GM12878 (cell line): Measurements from ENCODE around the gene HCLS1. TPM values are rescaled to one million over a fixed set of nuclear protein-coding genes. Genes with fewer than 3 reads are reported as not detected.

Experiments used
- ATAC-seq: fragments of 200-7000 bp; cut with Tn5 transposase; 3 replicates; pipeline ENCODE4 v1.9.1; 2020; ENCODE audit warnings: mild to moderate bottlenecking, moderate library complexity
- BruUV-seq: library from RNA; stranded (reverse); fragments of 400-500 nt; replicated peaks from 2 replicates; lab custom pipeline; 2021; lab: Mats Ljungman, UMichigan
- CTCF ChIA-PET: fragments of 300-600 bp; sonication (Branson Sonifier 250); formaldehyde crosslinking; extraction: SDS; loops from one replicate; lab custom pipeline; 2021; ENCODE audit warnings: inconsistent platforms; lab: Yijun Ruan, JAX
- POLR2A ChIA-PET: fragments of 350-600 bp; formaldehyde crosslinking; extraction: SDS; loops from one replicate; lab custom pipeline; 2021; ENCODE audit warnings: inconsistent platforms; lab: Charles Lee
- RAD21 ChIA-PET: fragments of 300-600 bp; sonication (Branson Sonifier 250); formaldehyde crosslinking; loops from one replicate; lab custom pipeline; 2023; ENCODE audit warnings: antibody characterized with exemption; ENCODE audit not compliant: unreplicated experiment; lab: Charles Lee
- SMC1A ChIA-PET: fragments of 300-600 bp; sonication (Branson Sonifier 250); formaldehyde crosslinking; loops from one replicate; lab custom pipeline; 2023; ENCODE audit not compliant: unreplicated experiment, uncharacterized antibody; lab: Charles Lee
- DNase-seq: peaks from one replicate; pipeline ENCODE4 v3.0.0-alpha.2; 2011; ENCODE audit warnings: low read depth, low spot score
- FAIRE-seq: peaks from 3 replicates; lab custom pipeline; 2011; peaks lifted over from hg19 to GRCh38; lab: Jason Lieb, UNC
- H2AFZ ChIP-seq: 2 replicates; pipeline ENCODE4 v1.6.0; 2011; ENCODE audit warnings: low read depth, low read length, control low read depth; ENCODE audit not compliant: control insufficient read depth
- H3K27ac ChIP-seq: 2 replicates; pipeline ENCODE4 v1.5.1; 2011; ENCODE audit warnings: control low read depth; ENCODE audit not compliant: control insufficient read depth, insufficient read depth
- H3K27me3 ChIP-seq, 2 experiments: replicated peaks in 1 of 2; 2 replicates each; pipeline versions ENCODE4 v1.6.0 to v1.6.1; 2011; ENCODE audit warnings: low read length in 1 of 2; ENCODE audit not compliant: control insufficient read depth in 2 of 2, insufficient read depth in 2 of 2
- H3K36me3 ChIP-seq, 2 experiments: 2 replicates each; pipeline ENCODE4 v1.5.1; 2011; ENCODE audit warnings: low read length in 1 of 2; ENCODE audit not compliant: control insufficient read depth in 2 of 2, insufficient read depth in 2 of 2
- H3K4me1 ChIP-seq: 2 replicates; pipeline ENCODE4 v1.6.1; 2011; ENCODE audit warnings: mild to moderate bottlenecking, low read length, moderate library complexity, mixed read lengths; ENCODE audit not compliant: control insufficient read depth, insufficient read depth
- H3K4me2 ChIP-seq: 2 replicates; pipeline ENCODE4 v1.6.0; 2011; ENCODE audit warnings: control low read depth; ENCODE audit not compliant: control insufficient read depth, insufficient read depth
- H3K4me3 ChIP-seq: fragments of 200-600 bp; sonication (generic); 2 replicates; pipeline ENCODE4 v1.5.1; 2016
- H3K79me2 ChIP-seq: 2 replicates; pipeline ENCODE4 v1.6.0; 2011; ENCODE audit warnings: low read length; ENCODE audit not compliant: control insufficient read depth, insufficient read depth
- H3K9ac ChIP-seq: 2 replicates; pipeline ENCODE4 v1.8.0; 2011; ENCODE audit warnings: low read length, control low read depth, mixed read lengths; ENCODE audit not compliant: control insufficient read depth, insufficient read depth
- H3K9me3 ChIP-seq: replicated peaks from 3 replicates; pipeline ENCODE4 v1.5.1; 2011; ENCODE audit warnings: mild to moderate bottlenecking, low read length; ENCODE audit not compliant: control insufficient read depth, insufficient read depth
- H4K20me1 ChIP-seq: 2 replicates; pipeline ENCODE4 v1.6.0; 2011; ENCODE audit not compliant: control insufficient read depth, insufficient read depth
- BCL3 ChIP-seq: IDR thresholded peaks from 2 replicates; pipeline ENCODE4 v1.6.1; 2011; ENCODE audit warnings: borderline replicate concordance, low read depth, mild to moderate bottlenecking, moderate library complexity, low read length; ENCODE audit not compliant: insufficient read depth, poor library complexity, severe bottlenecking
- EP300 ChIP-seq, 2 experiments: fragments of 150-350 bp in 1 of 2; IDR thresholded peaks; 2 replicates each; pipeline ENCODE4 v1.6.1; 2011 to 2012; ENCODE audit warnings: low read depth in 2 of 2, low read length in 2 of 2, borderline replicate concordance in 1 of 2, improper control_type of control experiment in 1 of 2, inconsistent platforms in 1 of 2; ENCODE audit not compliant: control insufficient read depth in 1 of 2
- IKZF2 ChIP-seq, 2 experiments: fragments of 450-650 bp; IDR thresholded peaks; 2 replicates each; pipeline ENCODE4 v1.6.1; 2017; ENCODE audit warnings: mild to moderate bottlenecking in 2 of 2, moderate library complexity in 2 of 2
- MTA2 ChIP-seq: fragments of 450-650 bp; IDR thresholded peaks from 2 replicates; pipeline ENCODE4 v1.6.1; 2016; ENCODE audit warnings: low read depth, mild to moderate bottlenecking, moderate library complexity
- MTA3 ChIP-seq: IDR thresholded peaks from 2 replicates; pipeline ENCODE4 v1.6.1; 2012; ENCODE audit warnings: low read length, inconsistent platforms, borderline replicate concordance
- POLR2A ChIP-seq: IDR thresholded peaks from 2 replicates; pipeline ENCODE4 v1.6.1; 2011; ENCODE audit warnings: low read depth, mild to moderate bottlenecking, low read length
- TAF1 ChIP-seq: IDR thresholded peaks from 2 replicates; pipeline ENCODE4 v1.6.1; 2011; ENCODE audit warnings: mild to moderate bottlenecking, low read depth, low read length, borderline replicate concordance
- TARDBP ChIP-seq: IDR thresholded peaks from 2 replicates; pipeline ENCODE4 v1.6.1; 2016; ENCODE audit warnings: borderline replicate concordance
- WGBS: methylation state at CpG from one replicate; pipeline ENCODE4 v1.1.6; 2016; ENCODE audit warnings: low lambda C conversion rate; ENCODE audit not compliant: insufficient replicate concordance, insufficient coverage; ENCODE audit errors: missing lambda C conversion rate; 5-methylcytosine and 5-hydroxymethylcytosine counted together
- in situ Hi-C: fragments of 300-500 bp; cut with MboI; formaldehyde crosslinking; loops from 9 replicates; pipeline ENCODE4 v1.14.3; 2018; ENCODE audit warnings: mixed read lengths
- intact Hi-C: fragments of 100-400 bp; cut with micrococcal nuclease; formaldehyde crosslinking; loops from one replicate; pipeline ENCODE4 v1.14.2; 2022; ENCODE audit not compliant: unreplicated experiment
- polyA plus RNA-seq, 11 experiments: library from polyadenylated mRNA; depleted of rRNA in 4 of 11; unstranded in 6 of 11; stranded (reverse) in 5 of 11; fragments of >200 nt; fragmentation: Nextera tagmentation in 4 of 11; fragmentation: Illumina TruSeq in 1 of 11; extraction: Ambion mirVana in 4 of 11; extraction: Trizol in 1 of 11; gene quantifications; 1 replicate in 1 of 11; 2 replicates in 10 of 11; pipeline versions ENCODE4 v1.2.1 to v1.2.3, GENCODE V29; 2011 to 2016; ENCODE audit warnings: inconsistent platforms in 2 of 11, missing spikeins in 2 of 11, low read depth in 1 of 11
- total RNA-seq, 4 experiments: library from RNA; depleted of rRNA in 3 of 4; stranded (reverse); fragments of >200 nt in 3 of 4; fragmentation: Illumina TruSeq in 1 of 4; extraction: Trizol in 1 of 4; gene quantifications; 2 replicates each; pipeline versions ENCODE4 v1.2.1 to v1.2.3, GENCODE V29; 2013 to 2021

HCLS1 gene
- total and polyA plus RNA-seq, 10 of the 15 experiments (the other 5 are each of a cell fraction or from before 2014, with no cell fraction given), result 51.6 to 344 (median 231) TPM

- TF ChIP-seq MTA2, result no peak
- 0 out of 2 replicates have a peak, but pooled peaks have one; percentile 26 for TF ChIP-seq POLR2A
- H2AFZ ChIP-seq, result no peak overlapping the region
- no peaks in the 10 kb centered on the region for H3K79me2 ChIP-seq
- H3K9me3 ChIP-seq, result no peaks in the 10 kb centered on the region
- 86% methylated on average over 5 of the region's 6 CpGs for WGBS
- H3K9ac ChIP-seq, result no peak overlapping the region
- in situ Hi-C loops, result no loop called here
- no peak for ATAC-seq
- H3K4me2 ChIP-seq, result no peak overlapping the region
- RAD21 ChIA-PET, result no interaction called here
- FAIRE-seq, result no peak
- H3K4me1 ChIP-seq, result no peaks in the 10 kb centered on the region; the same call in 1 of the 2 replicates
- no peaks in the 10 kb centered on the region for H3K27me3 ChIP-seq
- H3K4me3 ChIP-seq, result no peak overlapping the region
- H4K20me1 ChIP-seq, result no peaks in the 10 kb centered on the region
- CTCF ChIA-PET, result interaction anchor here (1.3 kb wide), 1 partner anchor 11 kb away, joined by 3 read pairs; no protein-coding TSS in a partner anchor
- POLR2A ChIA-PET, result no interaction called here
- H3K36me3 ChIP-seq, result peaks cover 12 to 25% of the 10 kb centered on the region in 2 experiments; a peak in 3 of 4 replicates
- BruUV-seq, result no TSS peak
- intact Hi-C loops, result no loop called here
- SMC1A ChIA-PET, result interaction anchor here (1.6 kb wide), 1 partner anchor 9 kb away, joined by 3 read pairs; no protein-coding TSS in a partner anchor
- DNase-seq, result no peak
- no peak overlapping the region for H3K27ac ChIP-seq
Measured at GRCh38 chr3:121629601-121630000, 31.1 kb downstream of the HCLS1 start.

GRCh38 chr3:121627622-121628021 is 33.1 kb downstream of the HCLS1 start:
- DNase-seq, result no peak
- FAIRE-seq, result no peak
- Histone ChIP-seq H3K79me2 (no peaks in the 10 kb centered on the region), H2AFZ (no peak overlapping the region), H3K4me3 (no peak overlapping the region), H3K9me3 (no peaks in the 10 kb centered on the region), H3K9ac (no peak overlapping the region), H4K20me1 (no peaks in the 10 kb centered on the region), H3K4me2 (no peak overlapping the region), H3K27ac (no peak overlapping the region), H3K36me3 (peaks cover 0 to 14% of the 10 kb centered on the region in 2 experiments; a peak in 2 of 4 replicates), H3K27me3 (no peaks in the 10 kb centered on the region), H3K4me1 (no peaks in the 10 kb centered on the region; the same call in 1 of the 2 replicates)
- RAD21 ChIA-PET, result no interaction called here
- intact Hi-C loops (no loop called here), in situ Hi-C loops (no loop called here)
- CTCF ChIA-PET, result no interaction called here
- SMC1A ChIA-PET, result no interaction called here
- no peak for ATAC-seq
- no TSS peak for BruUV-seq
- TF ChIP-seq TARDBP (no peak), BCL3 (no peak), IKZF2 (IDR thresholded peaks at IDR 0.05) (no peak), EP300 (IDR thresholded peaks at IDR 0.05; ENCODE audit: borderline replicate concordance in 1 of 2, control insufficient read depth in 1 of 2, low read depth in 2 of 2, low read length in 2 of 2) (no peak), MTA3 (no peak), TAF1 (no peak)
- 69% methylated on average over 3 of the region's 3 CpGs for WGBS
- POLR2A ChIA-PET, result no interaction called here
